HG03520 (cell line): ENCODE results near the gene RHOG.

Source experiments
- ATAC-seq: cut with Tn5 transposase; IDR thresholded peaks from one replicate; pipeline ENCODE4 v1.9.1; 2021; ENCODE audit warnings: mild to moderate bottlenecking, moderate library complexity; ENCODE audit not compliant: unreplicated experiment

Gene RHOG

DNA sequence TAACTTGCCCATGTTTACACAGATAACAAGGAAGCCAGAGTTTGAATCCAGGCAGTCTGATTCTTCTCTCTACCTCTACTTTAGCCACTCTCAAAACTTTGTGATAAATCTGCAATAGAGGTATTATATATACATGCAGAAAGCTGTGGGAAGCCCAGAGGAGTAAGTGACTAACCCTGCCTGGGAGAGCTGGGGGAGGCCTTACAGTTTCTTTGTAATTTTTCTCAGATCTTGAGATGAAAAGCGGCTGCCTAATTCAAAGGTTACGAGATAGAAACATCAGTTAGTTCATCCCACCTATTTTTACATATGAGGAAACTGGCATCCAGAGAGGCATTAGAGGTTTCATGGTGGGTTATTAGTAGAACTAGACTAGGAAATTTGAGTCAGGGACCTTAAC lies 19.6 kb upstream of the RHOG start:
- ATAC-seq, result no peak

- peak; percentile 40 for ATAC-seq
Observed at GRCh38 chr11:3859373-3859881, 18.7 kb upstream of the RHOG start.

- ATAC-seq, result no peak
Observed at GRCh38 chr11:3857628-3858027, 16.9 kb upstream of the RHOG start.

- no peak for ATAC-seq
Observed at GRCh38 chr11:3856856-3857553, 16.2 kb upstream of the RHOG start.

GRCh38 chr11:3855808-3856491 lies 15.2 kb upstream of the RHOG start:
- ATAC-seq, result peak; percentile 10

GRCh38 chr11:3854977-3855807 lies 14.4 kb upstream of the RHOG start, which contains the start of gene STIM1:
Gene STIM1, plus strand, starts transcription at chr11:3855664. Its CDS starts 607 bp downstream, at chr11:3856271.
- peak; percentile 59 for ATAC-seq

DNA sequence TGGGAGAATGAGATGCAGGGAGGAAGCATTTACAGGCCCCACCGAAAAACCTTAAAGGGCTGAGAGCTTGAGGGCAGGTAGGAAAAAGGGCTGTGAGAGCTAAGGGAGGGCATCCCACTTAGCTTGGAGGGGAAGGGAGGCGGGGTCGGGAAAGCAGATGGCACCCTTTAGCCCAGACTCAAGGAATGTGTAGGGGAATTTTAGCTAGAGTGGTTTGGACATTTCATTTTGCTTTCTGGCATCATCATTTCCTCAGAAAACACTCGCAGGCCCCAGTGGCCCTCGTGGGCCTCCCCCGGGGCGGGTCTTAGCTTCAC lies 13.9 kb upstream of the RHOG start:
- ATAC-seq, result no peak

- peak; percentile 19 for ATAC-seq
Observed at GRCh38 chr11:3853899-3854659, 13.3 kb upstream of the RHOG start.

- no peak for ATAC-seq
Observed at GRCh38 chr11:3853545-3853842, 12.7 kb upstream of the RHOG start.

DNA sequence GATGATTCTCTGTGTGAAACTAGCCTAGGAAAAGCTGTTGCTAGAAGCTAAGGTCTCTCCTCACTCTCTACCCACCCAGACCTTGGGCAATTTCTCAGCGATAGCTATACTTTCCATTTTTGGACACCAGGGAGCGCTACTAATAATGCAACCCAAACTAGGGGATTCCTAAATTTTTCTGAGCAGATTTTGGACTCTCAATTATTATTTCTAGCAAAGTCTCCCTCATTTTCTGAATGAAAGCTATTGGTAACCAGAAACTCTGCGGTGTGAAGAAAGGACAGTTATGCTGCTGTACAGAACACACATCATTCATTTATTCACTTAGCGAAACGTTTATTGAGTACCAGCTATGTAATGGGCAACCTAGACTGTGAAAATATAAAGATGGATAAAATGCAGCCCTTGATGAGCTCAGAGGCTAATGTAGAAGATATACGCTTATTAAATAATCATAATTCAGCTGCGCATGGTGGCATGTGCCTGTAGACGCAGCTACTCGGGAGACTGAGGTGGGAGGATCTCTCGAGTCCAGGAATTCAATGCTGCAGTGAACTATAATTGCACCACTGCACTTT lies 8.6 kb upstream of the RHOG start:
- ATAC-seq, result no peak

GRCh38 chr11:3845670-3846069 lies 4.9 kb upstream of the RHOG start:
- ATAC-seq, result no peak

- ATAC-seq, result no peak
Observed at GRCh38 chr11:3845246-3845645, 4.5 kb upstream of the RHOG start.

DNA sequence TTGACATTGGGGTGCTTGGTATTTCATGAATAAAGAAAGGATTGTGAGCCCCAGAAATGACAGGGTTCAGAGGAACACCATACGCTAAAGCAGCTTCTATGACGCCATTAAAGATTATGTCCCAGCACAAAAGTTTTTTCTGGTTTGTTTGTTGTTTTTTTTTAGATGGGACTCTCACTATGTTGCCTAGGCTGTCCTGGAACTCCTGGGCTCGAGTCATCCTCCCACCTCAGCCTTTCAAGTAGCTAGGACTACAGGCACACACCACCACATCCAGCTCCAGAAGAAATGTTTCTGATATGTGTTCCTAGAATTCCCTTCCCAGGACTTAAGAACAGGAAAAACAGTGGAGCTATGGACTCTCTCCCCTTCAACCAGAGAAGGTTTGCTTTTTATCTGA lies 2.6 kb upstream of the RHOG start:
- ATAC-seq, result no peak

DNA sequence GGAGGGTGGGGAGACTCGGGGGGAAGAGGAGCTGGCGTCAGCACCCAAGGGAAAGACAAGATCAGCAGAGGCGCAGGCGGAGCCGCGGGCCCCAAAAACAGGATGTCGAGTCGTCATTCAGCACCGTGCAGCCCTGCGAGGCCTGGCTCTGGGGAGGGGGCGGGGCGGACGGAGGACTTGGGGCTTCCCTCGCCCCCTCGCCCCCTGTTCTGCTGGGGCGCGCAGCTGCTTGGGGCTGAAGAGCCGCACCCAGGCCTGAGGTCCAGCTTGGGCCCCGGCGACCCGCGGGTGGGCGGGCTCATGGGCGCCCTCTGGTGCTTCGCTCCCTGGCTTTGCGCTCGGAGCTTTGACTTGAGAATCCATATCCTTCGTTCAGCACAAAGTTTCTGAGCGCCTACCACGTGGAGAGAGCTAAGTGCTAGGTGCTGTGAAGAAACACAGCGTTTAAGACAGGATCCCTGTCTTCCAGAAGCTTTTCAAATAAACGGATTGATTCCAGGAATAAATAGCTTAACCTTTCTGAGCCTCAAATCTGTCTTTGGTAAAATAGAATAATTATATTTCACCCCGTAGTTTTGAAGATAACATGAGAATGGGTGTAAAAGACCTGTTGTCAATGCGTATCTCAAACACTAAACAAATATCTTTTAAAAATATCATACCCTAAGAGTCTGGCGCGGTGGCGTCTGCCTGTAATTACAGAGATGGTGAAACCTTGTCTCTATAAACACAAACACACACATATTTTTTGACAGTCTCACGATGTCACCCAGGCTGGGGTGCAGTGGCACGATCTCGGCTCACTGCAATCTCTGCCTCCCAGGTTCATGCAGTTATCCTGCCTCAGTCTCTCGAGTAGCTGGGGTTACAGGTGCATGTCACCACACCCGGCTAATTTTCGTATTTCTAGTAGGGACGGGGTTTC lies 929 bp upstream of the RHOG start:
- peak; percentile 45 for ATAC-seq

DNA sequence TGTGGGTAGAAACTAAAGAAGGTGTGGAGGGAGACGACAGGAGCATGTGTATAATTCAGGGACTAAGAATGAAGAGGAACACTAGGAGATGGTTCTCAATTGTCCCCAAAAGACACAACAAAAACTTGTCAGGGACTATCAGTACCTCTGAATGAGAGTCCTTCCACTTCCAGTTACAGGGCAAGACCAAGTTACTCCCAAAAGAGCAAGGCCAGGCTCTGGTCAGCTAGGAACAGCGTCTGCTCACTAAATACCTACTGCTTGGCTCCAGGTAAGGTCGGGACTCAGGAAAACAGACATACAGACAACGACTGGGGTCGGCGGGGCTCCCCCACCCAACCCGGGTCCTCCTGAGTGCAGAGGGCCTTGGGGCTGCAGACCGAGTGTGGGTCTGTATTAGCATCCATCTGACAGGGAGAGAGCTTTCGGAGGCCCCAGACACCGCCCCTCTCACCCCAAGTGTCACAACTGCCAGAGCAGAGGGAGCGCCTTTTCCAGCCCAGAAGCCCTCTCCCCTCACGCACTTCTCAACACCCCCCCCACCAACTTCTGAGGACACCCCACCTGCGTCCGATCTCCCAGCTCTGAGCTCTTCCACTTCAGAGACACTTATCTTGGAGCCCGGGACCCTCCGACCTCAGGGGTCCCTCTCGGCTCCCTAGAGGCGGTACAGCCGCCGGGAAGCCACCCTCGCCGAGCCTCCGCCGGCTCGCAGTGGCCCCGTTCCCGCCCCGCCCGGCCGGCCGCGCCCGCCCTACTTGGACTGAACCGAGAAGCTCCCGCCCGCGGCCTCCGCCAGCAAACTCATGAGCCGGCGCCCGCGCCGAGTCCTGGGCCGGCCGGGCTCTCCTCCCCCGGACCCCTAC lies 522 bp downstream of the RHOG start:
- ATAC-seq, result no peak

DNA sequence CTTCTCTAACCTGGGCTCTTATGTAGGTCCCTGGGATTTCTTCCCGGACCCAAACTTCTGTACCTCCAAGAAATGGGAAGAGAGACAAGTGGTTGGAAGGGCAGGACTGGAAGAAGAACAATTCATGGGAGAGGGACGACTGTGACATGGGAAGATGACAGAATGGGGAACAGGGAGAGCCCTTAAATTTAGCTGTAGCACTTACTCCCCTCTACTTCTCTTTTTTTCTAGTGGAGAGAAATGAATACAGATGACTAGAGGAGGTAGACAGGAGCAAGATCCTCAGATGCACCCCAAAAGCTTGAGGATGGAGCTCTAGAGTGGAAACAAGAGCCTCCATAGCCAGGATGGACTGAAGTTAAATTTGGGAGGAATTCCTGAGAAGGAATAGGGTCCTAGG lies 2.3 kb downstream of the RHOG start:
- no peak for ATAC-seq

GRCh38 chr11:3837793-3838192 lies 3.0 kb downstream of the RHOG start:
- ATAC-seq, result no peak

- no peak for ATAC-seq
Observed at GRCh38 chr11:3836903-3837302, 3.9 kb downstream of the RHOG start.

DNA sequence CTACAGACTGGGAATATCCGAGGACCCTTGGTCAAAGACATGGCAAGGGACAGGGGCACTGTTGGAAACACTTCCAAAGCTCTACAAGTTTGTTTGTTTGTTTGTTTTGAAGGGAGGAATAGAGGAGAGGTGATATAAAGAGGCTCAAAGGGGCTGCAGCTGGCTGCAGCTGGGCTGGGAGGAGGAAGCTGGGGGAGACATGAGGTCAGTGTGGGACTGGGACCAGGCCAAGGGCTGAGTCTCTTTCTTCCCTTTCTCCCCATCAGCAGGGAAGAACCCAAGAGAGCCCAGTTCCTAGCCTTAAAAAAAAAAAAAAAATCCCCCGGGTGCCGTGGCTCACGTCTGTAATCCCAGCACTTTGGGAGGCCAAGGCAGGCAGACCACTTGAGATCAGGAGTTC lies 5.0 kb downstream of the RHOG start:
- no peak for ATAC-seq
